Endodermal cell (in vitro differentiated cells): ENCODE data around the gene CALHM3. TPM values are rescaled to one million over a fixed set of nuclear protein-coding genes. Genes with fewer than 3 reads are reported as not detected.

Experiments
- DNase-seq: peaks from one replicate; pipeline ENCODE4 v3.0.0-alpha.2; 2017
- H3K27ac ChIP-seq: 2 replicates; pipeline ENCODE4 v1.5.1; 2013; ENCODE audit warnings: mild to moderate bottlenecking, low read depth, low read length, moderate library complexity
- H3K27me3 ChIP-seq: 2 replicates; pipeline ENCODE4 v1.6.1; 2013; ENCODE audit warnings: mild to moderate bottlenecking, low read length, moderate library complexity; ENCODE audit not compliant: insufficient read depth, control insufficient read depth, poor library complexity, severe bottlenecking
- H3K36me3 ChIP-seq: 2 replicates; pipeline ENCODE4 v1.7.0; 2013; ENCODE audit warnings: mild to moderate bottlenecking, low read length, moderate library complexity; ENCODE audit not compliant: control insufficient read depth, insufficient read depth
- H3K4me1 ChIP-seq: one replicate; pipeline ENCODE4 v1.7.0; 2013; ENCODE audit warnings: low read length; ENCODE audit not compliant: control insufficient read depth, insufficient read depth
- H3K4me3 ChIP-seq: 2 replicates; pipeline ENCODE4 v1.5.1; 2013; ENCODE audit warnings: mild to moderate bottlenecking, low read length, moderate library complexity
- H3K9ac ChIP-seq: 2 replicates; pipeline ENCODE4 v1.6.1; 2013; ENCODE audit warnings: mild to moderate bottlenecking, low read length, moderate library complexity; ENCODE audit not compliant: poor library complexity, severe bottlenecking; ENCODE audit errors: extremely low read depth
- H3K9me3 ChIP-seq: 2 replicates; pipeline ENCODE4 v1.6.1; 2013; ENCODE audit warnings: mild to moderate bottlenecking, low read length, moderate library complexity; ENCODE audit not compliant: control insufficient read depth
- H3K27ac Mint-ChIP-seq: 2 replicates; pipeline ENCODE4 v1.8.0; 2020; ENCODE audit warnings: mixed read lengths
- H3K27me3 Mint-ChIP-seq: 2 replicates; pipeline ENCODE4 v1.8.0; 2021; ENCODE audit warnings: mild to moderate bottlenecking, mixed read lengths; ENCODE audit not compliant: insufficient read depth
- H3K36me3 Mint-ChIP-seq: 2 replicates; pipeline ENCODE4 v1.8.0; 2020; ENCODE audit warnings: low read depth, mixed read lengths
- H3K4me1 Mint-ChIP-seq: 2 replicates; pipeline ENCODE4 v1.8.0; 2020; ENCODE audit warnings: mixed read lengths
- H3K4me3 Mint-ChIP-seq: 2 replicates; pipeline ENCODE4 v1.8.0; 2020; ENCODE audit warnings: mild to moderate bottlenecking, moderate library complexity, mixed read lengths
- H3K9me3 Mint-ChIP-seq: 2 replicates; pipeline ENCODE4 v1.8.0; 2020; ENCODE audit warnings: mild to moderate bottlenecking, mixed read lengths
- WGBS, 2 experiments: methylation state at CpG; one replicate each; pipeline versions ENCODE4 v1.1.5 to v1.1.7; 2013; ENCODE audit warnings: missing lambda C conversion rate in 2 of 2, mixed read lengths in 1 of 2; ENCODE audit not compliant: insufficient coverage in 1 of 2, insufficient read length in 1 of 2; 5-methylcytosine and 5-hydroxymethylcytosine counted together
- total RNA-seq, 2 donors: library from RNA; stranded (reverse); fragmentation: NEBNext Ultra II Directional in 1 of 2; extraction: Animal tissue kit (Norgen Biotek cat#: 25700) in 1 of 2; gene quantifications; 2 replicates in 1 of 2; 3 replicates in 1 of 2; pipeline ENCODE4 v1.2.1, GENCODE V29; 2021
- TF ChIP-seq, protein P1 (sequence below): fragments of 200-600 bp; sonication (generic); conservative IDR thresholded peaks from 2 replicates; pipeline ENCODE4 v1.5.0; 2021; ENCODE audit warnings: antibody characterized with exemption, mild to moderate bottlenecking

Gene CALHM3
- total RNA-seq, 2 donors from 2014 or later = not detected

DNA sequence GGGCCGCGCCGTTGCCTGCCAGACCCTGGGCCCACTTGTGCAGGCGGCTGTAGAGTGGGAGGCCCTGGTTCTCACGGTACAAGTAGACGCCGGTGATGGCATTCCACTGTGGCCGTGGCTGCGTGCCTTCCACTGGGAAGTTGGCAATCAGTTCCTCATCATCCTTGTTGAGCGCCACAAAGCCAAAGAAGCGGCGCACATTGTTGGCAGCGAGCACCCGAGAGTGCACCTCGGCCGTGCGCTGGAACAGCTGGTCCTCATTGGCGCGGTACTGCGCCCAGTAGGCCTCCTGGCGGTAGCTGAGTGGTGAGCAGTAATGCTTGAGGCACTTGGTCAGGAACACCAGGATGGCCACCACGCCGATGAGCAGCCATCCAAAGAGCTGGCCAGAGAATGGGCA lies 31.9 kb downstream of the CALHM3 start:
- no peak overlapping the region for H3K4me3 Mint-ChIP-seq
- H3K27me3 Mint-ChIP-seq = no peaks in the 10 kb centered on the region
- Histone ChIP-seq H3K36me3 (peaks cover 51% of the 10 kb centered on the region), H3K9me3 (no peaks in the 10 kb centered on the region), H3K4me1 (no peaks in the 10 kb centered on the region), H3K4me3 (no peak overlapping the region), H3K9ac (no peak overlapping the region), H3K27me3 (no peaks in the 10 kb centered on the region), H3K27ac (no peak overlapping the region)
- 97 to 98% methylated on average over 22 to 23 of the region's 23 CpGs for WGBS, 2 experiments
- H3K36me3 Mint-ChIP-seq = peaks cover 57% of the 10 kb centered on the region
- TF ChIP-seq, protein P1, sequence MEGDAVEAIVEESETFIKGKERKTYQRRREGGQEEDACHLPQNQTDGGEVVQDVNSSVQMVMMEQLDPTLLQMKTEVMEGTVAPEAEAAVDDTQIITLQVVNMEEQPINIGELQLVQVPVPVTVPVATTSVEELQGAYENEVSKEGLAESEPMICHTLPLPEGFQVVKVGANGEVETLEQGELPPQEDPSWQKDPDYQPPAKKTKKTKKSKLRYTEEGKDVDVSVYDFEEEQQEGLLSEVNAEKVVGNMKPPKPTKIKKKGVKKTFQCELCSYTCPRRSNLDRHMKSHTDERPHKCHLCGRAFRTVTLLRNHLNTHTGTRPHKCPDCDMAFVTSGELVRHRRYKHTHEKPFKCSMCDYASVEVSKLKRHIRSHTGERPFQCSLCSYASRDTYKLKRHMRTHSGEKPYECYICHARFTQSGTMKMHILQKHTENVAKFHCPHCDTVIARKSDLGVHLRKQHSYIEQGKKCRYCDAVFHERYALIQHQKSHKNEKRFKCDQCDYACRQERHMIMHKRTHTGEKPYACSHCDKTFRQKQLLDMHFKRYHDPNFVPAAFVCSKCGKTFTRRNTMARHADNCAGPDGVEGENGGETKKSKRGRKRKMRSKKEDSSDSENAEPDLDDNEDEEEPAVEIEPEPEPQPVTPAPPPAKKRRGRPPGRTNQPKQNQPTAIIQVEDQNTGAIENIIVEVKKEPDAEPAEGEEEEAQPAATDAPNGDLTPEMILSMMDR = no peak
- no peak for DNase-seq
- H3K27ac Mint-ChIP-seq = no peak overlapping the region
- no peaks in the 10 kb centered on the region for H3K4me1 Mint-ChIP-seq
- H3K9me3 Mint-ChIP-seq = no peaks in the 10 kb centered on the region

DNA sequence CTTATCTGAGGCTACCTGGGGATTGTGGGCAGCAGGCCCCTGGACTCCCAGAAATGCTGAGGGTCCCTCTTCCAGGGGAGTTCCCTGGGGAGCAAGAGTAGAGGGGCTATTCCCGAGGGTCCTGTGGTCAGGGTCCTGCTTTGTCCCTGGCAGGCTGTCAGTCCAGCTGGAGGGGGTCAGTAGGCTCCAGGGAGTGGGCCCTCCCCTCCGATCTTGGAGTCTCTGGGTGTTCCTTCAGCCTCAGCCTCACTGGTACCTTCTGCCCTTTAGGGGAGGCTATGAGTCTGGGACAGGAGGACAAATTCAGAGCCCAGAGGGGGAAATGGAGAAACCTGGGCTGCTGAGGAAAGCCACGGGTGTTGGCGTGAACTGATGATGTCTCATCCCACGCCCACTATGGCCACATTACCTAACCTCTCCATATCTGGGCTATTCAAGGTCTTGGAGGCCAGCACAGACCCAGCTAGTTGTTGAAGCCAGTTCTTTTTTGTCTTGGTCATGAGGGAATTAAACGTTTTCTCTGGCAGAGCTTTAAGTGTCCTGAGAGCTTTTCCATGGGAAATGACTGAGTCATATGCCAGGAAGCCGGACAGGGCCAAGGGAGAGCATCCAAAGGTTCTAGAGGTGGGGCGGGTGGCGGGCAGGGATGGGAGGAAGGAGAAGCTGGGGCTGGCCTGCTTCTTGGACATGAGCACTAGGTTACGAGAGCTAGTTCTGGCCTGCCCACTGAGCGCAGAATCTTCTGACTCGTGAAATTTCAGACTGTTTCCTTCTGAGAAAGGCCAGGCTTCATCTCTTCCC lies 33.1 kb downstream of the CALHM3 start:
- peaks cover 65% of the 10 kb centered on the region for H3K36me3 Mint-ChIP-seq
- no peak overlapping the region for H3K4me3 Mint-ChIP-seq
- no peak overlapping the region for H3K27ac ChIP-seq
- H3K9me3 ChIP-seq = no peaks in the 10 kb centered on the region
- DNase-seq = no peak
- no peaks in the 10 kb centered on the region for H3K27me3 ChIP-seq
- H3K4me3 ChIP-seq = no peak overlapping the region
- no peaks in the 10 kb centered on the region for H3K4me1 Mint-ChIP-seq
- H3K4me1 ChIP-seq = no peaks in the 10 kb centered on the region
- no peak overlapping the region for H3K9ac ChIP-seq
- H3K27ac Mint-ChIP-seq = no peak overlapping the region
- no peaks in the 10 kb centered on the region for H3K27me3 Mint-ChIP-seq
- TF ChIP-seq, protein P1 = no peak
- 92 to 100% methylated on average over 2 to 12 of the region's 12 CpGs for WGBS, 2 experiments
- H3K36me3 ChIP-seq = peaks cover 63% of the 10 kb centered on the region
- H3K9me3 Mint-ChIP-seq = no peaks in the 10 kb centered on the region

DNA sequence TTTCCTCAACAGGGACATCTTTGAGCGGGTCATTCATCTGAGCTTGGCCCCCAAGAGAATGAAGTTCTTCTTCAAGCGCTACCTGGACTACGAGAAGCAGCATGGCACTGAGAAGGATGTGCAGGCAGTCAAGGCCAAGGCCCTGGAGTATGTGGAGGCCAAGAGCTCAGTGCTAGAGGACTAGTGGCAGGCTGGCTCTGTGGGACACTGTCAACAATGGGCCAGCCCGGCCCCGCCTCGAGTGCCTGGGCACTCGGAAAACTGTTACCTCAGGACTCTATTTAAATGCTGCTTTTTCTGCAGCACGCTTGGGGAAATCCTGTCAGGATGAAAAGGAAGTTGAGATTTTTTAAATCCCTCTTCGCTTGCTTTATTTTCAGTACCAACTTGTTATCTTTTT lies 33.7 kb downstream of the CALHM3 start:
- Histone ChIP-seq H3K9ac (no peak overlapping the region), H3K4me3 (no peak overlapping the region), H3K9me3 (no peaks in the 10 kb centered on the region), H3K36me3 (peaks cover 67% of the 10 kb centered on the region), H3K4me1 (no peaks in the 10 kb centered on the region), H3K27ac (no peak overlapping the region), H3K27me3 (no peaks in the 10 kb centered on the region)
- H3K4me1 Mint-ChIP-seq = no peaks in the 10 kb centered on the region
- H3K4me3 Mint-ChIP-seq = no peak overlapping the region
- peaks cover 71% of the 10 kb centered on the region for H3K36me3 Mint-ChIP-seq
- no peaks in the 10 kb centered on the region for H3K9me3 Mint-ChIP-seq
- no peak for DNase-seq
- H3K27me3 Mint-ChIP-seq = no peaks in the 10 kb centered on the region
- TF ChIP-seq, protein P1 = no peak
- no peak overlapping the region for H3K27ac Mint-ChIP-seq
- whole genome bisulfite sequencing, 2 experiments = 96 to 98% methylated on average over 5 to 9 of the region's 9 CpGs
